Activated CD4-positive, alpha-beta T cell treated with anti-CD3 and anti-CD28 coated beads for 24 hours (primary cell): Measurements from ENCODE around the gene ACAD11.
"Not testable (repeated sequence)": the region's sequence is repeated elsewhere in the genome, so short reads cannot be mapped to it uniquely, and the experiment has no call there.

ENCODE experiments used
- DNase-seq, 2 donors: peaks; one replicate each; pipeline ENCODE4 v3.0.0-alpha.2; 2020; ENCODE audit warnings: low read depth in 2 of 2

The ACAD11 gene

DNA sequence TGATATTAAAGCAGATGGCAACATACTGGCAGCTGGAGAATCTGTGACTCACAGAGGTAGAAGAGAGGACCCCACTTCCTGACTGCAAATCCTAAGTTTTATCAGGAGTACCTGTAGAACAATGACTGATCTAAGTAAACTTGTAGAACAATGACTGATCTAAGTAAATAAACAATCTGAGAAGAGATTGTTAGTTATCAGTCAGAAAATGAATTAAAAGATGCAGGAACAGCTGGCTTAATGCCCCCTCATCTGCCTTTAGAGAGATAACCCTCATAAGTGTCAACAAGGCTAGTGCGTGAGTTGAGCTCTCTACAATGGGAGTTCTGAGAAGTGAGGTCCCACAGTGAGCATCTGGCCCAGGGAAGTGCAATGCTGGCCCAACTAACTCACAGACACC lies 14.6 kb downstream of the ACAD11 start:
- no peak for DNase-seq

- no peak for DNase-seq
Measured at GRCh38 chr3:132643366-132643765, 16.2 kb downstream of the ACAD11 start.

DNA sequence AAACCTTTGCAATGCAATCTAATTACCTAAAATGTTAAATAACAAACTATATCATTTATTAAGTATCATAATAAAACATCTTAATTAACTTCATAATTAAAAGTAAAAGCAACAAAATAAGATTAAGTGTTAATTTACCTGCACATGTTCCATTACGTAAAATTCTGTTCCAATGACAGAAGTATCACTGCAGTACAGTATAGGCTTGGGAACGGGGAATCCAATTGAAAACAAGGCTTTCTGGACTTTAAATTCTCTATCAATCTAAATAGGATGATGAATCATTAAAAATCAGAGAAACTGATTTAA lies 17.1 kb downstream of the ACAD11 start:
- DNase-seq: no peak

DNA sequence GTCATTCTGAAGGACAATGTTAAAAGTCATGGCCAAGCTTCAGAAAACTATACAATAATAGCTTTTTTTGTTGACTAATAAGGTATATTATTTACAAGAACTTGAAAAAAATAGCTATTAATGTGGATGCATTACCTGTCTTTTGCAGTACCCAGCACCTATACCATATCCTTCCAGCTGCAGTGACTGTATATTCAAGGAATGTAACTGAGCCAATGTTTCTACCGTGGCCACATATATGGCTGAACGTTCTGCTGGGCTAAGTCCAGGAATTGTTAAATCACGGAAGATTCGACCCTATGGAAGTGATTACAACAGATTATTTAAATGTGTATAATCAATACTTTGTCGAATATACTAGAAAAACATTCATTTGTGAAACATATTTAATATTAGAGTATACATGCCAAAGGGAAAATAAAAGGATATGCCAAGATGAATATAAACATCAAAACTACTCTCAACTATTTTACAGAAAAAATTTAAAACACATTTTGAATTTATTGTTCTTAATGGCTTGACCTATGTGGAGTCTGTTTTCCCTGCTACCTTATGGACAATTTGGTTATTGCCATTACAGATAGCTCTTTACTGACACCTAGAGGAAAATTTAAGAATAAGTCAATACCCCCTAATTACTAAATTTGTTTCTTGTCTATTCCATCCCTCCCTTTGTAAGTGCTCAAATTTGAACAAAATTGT lies 17.6 kb downstream of the ACAD11 start:
- DNase-seq: no peak

GRCh38 chr3:132641427-132641826 lies 18.2 kb downstream of the ACAD11 start:
- DNase-seq: not testable (repeated sequence)

GRCh38 chr3:132638706-132639105 lies 20.9 kb downstream of the ACAD11 start:
- no peak for DNase-seq

GRCh38 chr3:132637590-132637989 lies 22.0 kb downstream of the ACAD11 start:
- no peak for DNase-seq

- DNase-seq: no peak
Measured at GRCh38 chr3:132635052-132635451, 24.6 kb downstream of the ACAD11 start.

GRCh38 chr3:132630612-132631011 lies 29.0 kb downstream of the ACAD11 start:
- DNase-seq: no peak

GRCh38 chr3:132629928-132630327 lies 29.7 kb downstream of the ACAD11 start:
- DNase-seq: no peak

DNA sequence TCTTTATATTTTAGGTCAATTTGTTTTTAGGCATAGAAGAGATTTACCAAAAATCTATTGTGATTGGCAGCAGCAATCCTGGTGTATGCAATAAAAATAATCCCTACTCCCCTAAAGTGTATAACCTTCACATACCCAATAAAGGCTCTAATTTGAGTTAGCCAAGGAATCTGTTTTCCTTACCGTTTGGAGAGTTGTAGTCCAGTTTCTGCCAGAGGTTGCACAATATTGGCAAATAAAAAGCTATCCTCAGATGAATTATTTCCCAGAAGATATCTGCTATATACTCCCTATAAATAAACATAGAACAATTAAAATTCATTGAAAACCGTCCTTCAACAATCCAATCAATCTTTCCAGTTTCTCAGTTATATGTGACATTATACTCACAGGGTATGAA lies 31.5 kb downstream of the ACAD11 start:
- DNase-seq: no peak

DNA sequence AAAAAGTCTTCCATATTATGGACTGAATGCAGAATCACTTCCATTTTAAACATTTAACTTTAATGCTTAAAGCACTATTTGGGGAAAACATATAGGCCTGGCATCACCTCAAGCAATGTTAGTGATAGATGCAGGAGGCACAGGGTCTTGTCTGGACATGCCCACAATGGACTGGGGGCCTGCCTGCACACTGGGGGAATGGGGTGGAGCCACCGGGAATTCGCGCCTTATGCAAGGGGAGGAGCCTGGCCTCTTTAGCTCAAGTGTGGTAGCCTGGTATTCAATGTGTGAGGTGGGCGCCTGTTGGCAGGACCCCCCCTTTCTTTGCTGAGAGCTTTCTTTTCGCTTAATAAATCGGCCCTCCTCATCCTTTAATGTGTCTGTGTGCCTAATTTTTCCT lies 32.7 kb downstream of the ACAD11 start:
- DNase-seq: no peak

DNA sequence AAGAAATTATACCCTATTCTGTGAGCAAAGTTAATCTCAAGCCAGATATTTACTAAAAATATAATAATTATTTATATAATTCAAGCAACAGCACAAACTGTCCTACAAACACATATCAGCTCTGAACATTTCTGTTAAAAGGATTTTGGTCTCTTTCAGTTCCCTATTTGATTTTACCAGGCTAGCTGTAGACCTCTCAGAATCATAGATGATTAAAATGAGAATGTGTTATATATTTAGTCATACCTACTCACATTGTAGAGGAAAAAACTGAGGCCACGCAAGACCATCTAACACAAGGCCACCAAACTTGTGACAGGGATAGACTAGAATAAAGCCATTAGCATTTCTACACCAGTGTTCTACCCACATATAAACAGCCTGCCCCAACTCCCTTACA lies 34.0 kb downstream of the ACAD11 start:
- no peak for DNase-seq

DNA sequence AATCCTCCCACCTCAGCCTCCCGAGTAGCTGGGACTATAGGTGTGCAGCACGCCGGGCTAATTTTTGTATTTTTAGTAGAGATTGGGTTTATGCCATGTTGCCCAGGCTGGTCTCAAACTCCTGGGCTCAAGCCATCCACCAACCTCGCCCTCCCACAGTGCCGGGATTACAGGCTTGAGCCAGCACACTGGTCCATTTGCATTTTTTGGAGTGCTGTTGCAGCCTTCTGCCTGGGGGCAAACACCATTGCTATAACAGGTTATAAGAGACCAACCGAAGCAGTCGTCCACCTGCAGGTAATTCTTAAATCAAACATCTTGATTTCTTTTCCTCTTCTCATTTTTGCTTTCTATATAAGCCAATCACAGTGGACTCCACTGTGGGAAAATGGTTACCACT lies 34.8 kb downstream of the ACAD11 start:
- no peak for DNase-seq

- no peak for DNase-seq
Measured at GRCh38 chr3:132623646-132624045, 36.0 kb downstream of the ACAD11 start.

DNA sequence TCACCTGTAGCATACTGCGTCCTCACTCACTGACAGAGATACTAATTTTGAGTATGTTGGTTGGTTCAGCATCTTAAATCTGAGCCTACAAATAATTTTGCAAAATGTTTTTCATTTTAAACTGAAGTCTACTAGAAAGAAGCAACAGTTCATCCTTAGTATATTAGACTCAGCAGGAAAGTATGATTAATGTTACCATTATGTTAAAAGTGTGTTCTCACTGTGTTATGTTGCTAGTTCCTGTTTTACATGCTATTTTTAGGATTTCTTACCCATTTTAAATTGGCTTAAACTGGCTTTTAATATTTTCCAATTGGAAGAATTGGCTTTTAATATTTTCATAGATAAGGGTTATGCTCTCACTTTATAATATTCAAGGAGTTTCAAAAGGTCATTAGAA lies 36.8 kb downstream of the ACAD11 start:
- no peak for DNase-seq

GRCh38 chr3:132622148-132622547 lies 37.5 kb downstream of the ACAD11 start:
- DNase-seq: no peak

DNA sequence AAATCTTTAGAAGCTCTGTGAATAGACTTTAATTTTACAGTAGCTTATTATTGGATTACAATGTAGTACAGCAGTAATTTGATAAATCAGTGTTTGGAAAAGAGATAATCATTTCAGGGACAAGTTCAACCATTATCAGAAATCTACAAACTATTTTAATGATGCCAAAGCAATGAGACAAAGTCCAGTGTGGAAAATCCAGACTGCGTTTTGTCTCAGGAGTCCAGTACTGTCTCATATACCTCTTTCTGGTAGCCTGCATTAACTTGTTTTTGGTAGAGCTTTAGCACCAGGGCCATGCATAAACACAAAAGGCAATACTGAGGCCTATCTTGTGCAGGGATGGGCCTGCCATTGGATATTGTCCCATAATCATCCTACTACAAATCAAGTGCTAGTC lies 42.8 kb downstream of the ACAD11 start:
- DNase-seq: no peak

DNA sequence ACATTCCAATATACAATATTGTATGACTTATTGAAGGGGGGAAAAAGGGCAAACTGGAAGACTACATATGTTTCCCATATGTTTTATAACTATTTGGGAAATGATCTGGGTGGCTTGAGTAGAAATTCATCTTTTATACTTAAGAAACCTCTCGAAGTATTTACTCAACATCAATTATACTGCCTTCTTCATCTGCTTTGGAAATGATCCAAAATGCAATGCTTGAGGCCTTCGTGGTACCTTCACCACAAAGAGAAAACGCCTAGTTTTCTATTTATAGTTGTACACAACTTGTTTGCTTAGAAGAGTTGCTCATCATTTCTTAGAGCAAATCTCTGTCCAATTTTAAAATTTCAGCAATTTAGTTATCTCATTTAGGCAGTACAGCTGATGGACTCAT lies 43.7 kb downstream of the ACAD11 start:
- DNase-seq: no peak

- DNase-seq: not testable (repeated sequence)
Measured at GRCh38 chr3:132615301-132615700, 44.3 kb downstream of the ACAD11 start.

DNA sequence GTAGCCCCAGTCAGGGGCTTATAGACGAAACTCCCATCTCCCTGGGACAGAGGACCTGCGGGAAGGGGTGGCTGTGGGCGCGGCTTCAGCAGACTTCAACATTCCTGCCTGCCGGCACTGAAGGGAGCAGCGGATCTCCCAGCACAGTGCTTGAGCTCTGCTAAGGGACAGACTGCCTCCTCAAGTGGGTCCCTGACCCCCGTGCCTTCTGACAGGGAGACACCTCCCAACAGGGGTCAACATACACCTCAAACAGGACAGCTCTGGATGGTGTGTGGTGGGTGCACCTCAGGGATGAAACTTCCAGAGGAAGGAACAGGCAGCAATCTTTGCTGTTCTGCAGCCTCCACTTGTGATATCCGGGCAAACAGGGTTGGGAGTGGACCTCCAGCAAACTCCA lies 53.0 kb downstream of the ACAD11 start:
- DNase-seq: not testable (repeated sequence)

- no peak for DNase-seq
Measured at GRCh38 chr3:132606085-132606484, 53.5 kb downstream of the ACAD11 start.

- no peak for DNase-seq
Measured at GRCh38 chr3:132605374-132605792, 54.2 kb downstream of the ACAD11 start.

DNA sequence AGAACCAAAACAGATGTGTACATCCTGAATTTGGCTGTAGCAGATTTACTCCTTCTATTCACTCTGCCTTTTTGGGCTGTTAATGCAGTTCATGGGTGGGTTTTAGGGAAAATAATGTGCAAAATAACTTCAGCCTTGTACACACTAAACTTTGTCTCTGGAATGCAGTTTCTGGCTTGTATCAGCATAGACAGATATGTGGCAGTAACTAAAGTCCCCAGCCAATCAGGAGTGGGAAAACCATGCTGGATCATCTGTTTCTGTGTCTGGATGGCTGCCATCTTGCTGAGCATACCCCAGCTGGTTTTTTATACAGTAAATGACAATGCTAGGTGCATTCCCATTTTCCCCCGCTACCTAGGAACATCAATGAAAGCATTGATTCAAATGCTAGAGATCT lies 59.0 kb downstream of the ACAD11 start:
- not testable (repeated sequence) for DNase-seq
